Breast epithelium (tissue), 4 donors: Measurements from ENCODE around the gene DHX40. TPM values are rescaled to one million over a fixed set of nuclear protein-coding genes. Genes with fewer than 3 reads are reported as not detected.

Source experiments
- DNase-seq, 2 donors: peaks; one replicate each; pipeline ENCODE4 v3.0.0-alpha.2; 2019; ENCODE audit warnings: low spot score in 2 of 2
- H3K27ac ChIP-seq, 2 donors: fragments of 200-600 bp; sonication (generic) in 1 of 2; one replicate each; pipeline ENCODE4 v1.5.1; 2016 to 2019; ENCODE audit warnings: mild to moderate bottlenecking in 1 of 2
- H3K27me3 ChIP-seq, 2 donors: fragments of 200-600 bp; sonication (generic) in 1 of 2; one replicate each; pipeline versions ENCODE4 v1.5.1 to v1.6.0; 2017 to 2019; ENCODE audit warnings: control low read depth in 1 of 2, mild to moderate bottlenecking in 1 of 2
- H3K36me3 ChIP-seq: fragments of 200-600 bp; one replicate; pipeline ENCODE4 v1.5.1; 2019
- H3K4me1 ChIP-seq, 2 donors: fragments of 200-600 bp; sonication (generic); one replicate each; pipeline ENCODE4 v1.5.1; 2016 to 2019; ENCODE audit warnings: control low read depth in 1 of 2
- H3K4me3 ChIP-seq, 3 donors: fragments of 200-600 bp; sonication (generic); 1 replicate in 2 of 3; 2 replicates in 1 of 3; pipeline ENCODE4 v1.5.1; 2016 to 2019; ENCODE audit warnings: mild to moderate bottlenecking in 3 of 3, moderate library complexity in 2 of 3
- H3K9me3 ChIP-seq, 2 donors: fragments of 200-600 bp; sonication (generic) in 1 of 2; one replicate each; pipeline ENCODE4 v1.5.1; 2016 to 2019; ENCODE audit warnings: control low read depth in 1 of 2
- POLR2A ChIP-seq: fragments of 450-650 bp; IDR thresholded peaks from one replicate; pipeline ENCODE4 v1.6.1; 2016; ENCODE audit warnings: antibody characterized with exemption, mild to moderate bottlenecking, moderate library complexity
- POLR2AphosphoS5 ChIP-seq, 3 donors: sonication (generic); formaldehyde crosslinking; IDR thresholded peaks; one replicate each; pipeline ENCODE4 v1.6.1; 2017; ENCODE audit warnings: antibody characterized with exemption in 3 of 3
- intact Hi-C: fragments of 100-400 bp; cut with DNase I; formaldehyde crosslinking; loops from one replicate; pipeline ENCODE4 v1.15.1; 2023; ENCODE audit warnings: low total_unique reads
- total RNA-seq, 3 donors: library from RNA; depleted of rRNA; stranded (reverse); fragments of >200 nt; gene quantifications; one replicate each; pipeline ENCODE4 v1.1.0, GENCODE V29; 2016
- TF ChIP-seq, protein P1 (sequence below), 3 donors: fragments of 450-650 bp; IDR thresholded peaks; one replicate each; pipeline ENCODE4 v1.5.1; 2016 to 2017; ENCODE audit warnings: antibody characterized with exemption in 3 of 3, mild to moderate bottlenecking in 3 of 3, moderate library complexity in 3 of 3

The DHX40 gene
- total RNA-seq, 3 donors from 2014 or later = 48.5 to 60.9 (median 56.3) TPM

DNA sequence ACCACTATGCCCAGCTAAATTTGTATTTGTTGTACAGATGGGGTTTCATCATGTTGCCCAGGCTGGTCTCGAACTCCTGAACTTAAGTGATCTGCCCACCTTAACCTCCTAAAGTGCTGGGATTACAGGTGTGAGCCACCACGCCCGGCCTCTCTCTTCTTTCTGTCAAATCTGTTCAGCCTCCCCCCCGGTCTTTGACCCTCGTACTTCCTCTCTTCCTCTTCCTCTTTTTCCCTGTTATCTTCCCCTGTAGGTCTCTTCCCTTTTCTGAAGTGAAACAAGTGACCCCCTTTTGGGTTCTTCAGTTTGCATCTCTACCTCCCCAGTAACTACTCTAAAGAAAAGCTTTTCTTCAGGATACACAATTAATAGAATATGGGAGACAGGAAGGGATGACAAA lies 31.7 kb upstream of the DHX40 start:
- H3K27ac ChIP-seq = no peak overlapping the region
- no peaks in the 10 kb centered on the region for H3K27me3 ChIP-seq
- H3K4me3 ChIP-seq = no peak overlapping the region
- TF ChIP-seq POLR2AphosphoS5 (IDR thresholded peaks at IDR 0.05) = no peak
- no peak for TF ChIP-seq POLR2A
- TF ChIP-seq, protein P1, sequence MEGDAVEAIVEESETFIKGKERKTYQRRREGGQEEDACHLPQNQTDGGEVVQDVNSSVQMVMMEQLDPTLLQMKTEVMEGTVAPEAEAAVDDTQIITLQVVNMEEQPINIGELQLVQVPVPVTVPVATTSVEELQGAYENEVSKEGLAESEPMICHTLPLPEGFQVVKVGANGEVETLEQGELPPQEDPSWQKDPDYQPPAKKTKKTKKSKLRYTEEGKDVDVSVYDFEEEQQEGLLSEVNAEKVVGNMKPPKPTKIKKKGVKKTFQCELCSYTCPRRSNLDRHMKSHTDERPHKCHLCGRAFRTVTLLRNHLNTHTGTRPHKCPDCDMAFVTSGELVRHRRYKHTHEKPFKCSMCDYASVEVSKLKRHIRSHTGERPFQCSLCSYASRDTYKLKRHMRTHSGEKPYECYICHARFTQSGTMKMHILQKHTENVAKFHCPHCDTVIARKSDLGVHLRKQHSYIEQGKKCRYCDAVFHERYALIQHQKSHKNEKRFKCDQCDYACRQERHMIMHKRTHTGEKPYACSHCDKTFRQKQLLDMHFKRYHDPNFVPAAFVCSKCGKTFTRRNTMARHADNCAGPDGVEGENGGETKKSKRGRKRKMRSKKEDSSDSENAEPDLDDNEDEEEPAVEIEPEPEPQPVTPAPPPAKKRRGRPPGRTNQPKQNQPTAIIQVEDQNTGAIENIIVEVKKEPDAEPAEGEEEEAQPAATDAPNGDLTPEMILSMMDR (IDR thresholded peaks at IDR 0.05) = no peak
- H3K4me1 ChIP-seq = no peaks in the 10 kb centered on the region
- DNase-seq = no peak
- H3K36me3 ChIP-seq = no peaks in the 10 kb centered on the region
- H3K9me3 ChIP-seq = no peaks in the 10 kb centered on the region
- intact Hi-C loops = no loop called here

DNA sequence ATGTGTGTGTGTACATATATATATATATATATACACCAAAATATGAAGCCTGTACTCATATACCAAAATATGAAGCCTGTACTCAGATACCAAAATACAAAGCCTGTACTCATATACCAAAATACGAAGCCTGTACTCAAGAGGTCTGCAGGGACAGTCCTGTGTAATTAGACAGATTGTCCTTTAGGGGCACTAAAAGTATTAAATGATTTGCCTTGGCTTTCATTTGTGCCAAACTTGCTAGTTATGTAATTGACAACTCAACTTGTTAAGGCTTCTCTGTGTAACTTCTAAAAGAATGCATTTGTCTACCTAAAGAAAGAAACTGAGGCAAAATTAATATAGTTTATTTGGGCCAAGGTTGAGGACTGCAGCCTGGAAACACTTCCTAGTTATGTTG lies 30.8 kb upstream of the DHX40 start:
- Histone ChIP-seq H3K27ac (no peak overlapping the region), H3K4me1 (no peaks in the 10 kb centered on the region), H3K27me3 (no peaks in the 10 kb centered on the region), H3K9me3 (no peaks in the 10 kb centered on the region), H3K4me3 (no peak overlapping the region), H3K36me3 (no peaks in the 10 kb centered on the region)
- intact Hi-C loops = no loop called here
- no peak for TF ChIP-seq POLR2A
- no peak for DNase-seq

DNA sequence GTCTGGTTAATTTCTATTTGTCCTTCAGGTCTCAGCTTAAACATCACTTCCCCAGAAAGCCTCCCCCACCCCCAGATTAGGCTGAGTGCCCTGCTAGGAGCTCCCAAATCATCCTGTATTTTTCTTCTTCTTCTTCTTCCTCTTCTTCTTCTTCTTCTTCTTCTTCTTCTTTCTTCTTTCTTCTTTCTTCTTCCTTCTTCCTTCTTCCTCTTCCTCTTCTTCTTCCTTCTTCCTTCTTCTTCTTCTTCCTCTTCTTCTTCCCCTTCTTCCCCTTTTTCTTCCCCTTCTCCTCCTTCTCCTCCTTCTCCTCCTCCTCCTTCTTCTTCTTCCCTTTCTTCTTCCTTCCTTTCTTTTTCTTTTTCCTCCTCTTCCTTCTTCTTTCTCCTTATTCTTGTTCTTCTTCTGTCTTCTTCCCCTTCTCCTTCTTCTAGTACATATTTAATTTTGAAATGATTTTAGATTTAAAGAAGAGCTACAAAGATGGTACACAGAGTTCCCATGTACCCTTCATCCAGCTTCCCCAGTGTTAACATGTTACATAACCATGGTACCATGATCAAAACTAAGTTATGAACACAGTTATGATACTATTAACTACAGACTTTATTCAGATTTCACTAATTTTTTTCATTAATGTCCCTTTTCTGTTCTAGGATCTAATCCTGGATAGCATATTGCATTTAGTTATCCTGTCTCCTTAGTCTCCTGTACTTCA lies 27.1 kb upstream of the DHX40 start:
- intact Hi-C loops = no loop called here
- Histone ChIP-seq H3K4me3 (no peak overlapping the region), H3K4me1 (no peaks in the 10 kb centered on the region), H3K36me3 (no peaks in the 10 kb centered on the region), H3K9me3 (no peaks in the 10 kb centered on the region), H3K27me3 (no peaks in the 10 kb centered on the region), H3K27ac (no peak overlapping the region)
- TF ChIP-seq POLR2A = no peak
- TF ChIP-seq, protein P1 (IDR thresholded peaks at IDR 0.05) = no peak
- no peak for TF ChIP-seq POLR2AphosphoS5 (IDR thresholded peaks at IDR 0.05)
- no peak for DNase-seq

DNA sequence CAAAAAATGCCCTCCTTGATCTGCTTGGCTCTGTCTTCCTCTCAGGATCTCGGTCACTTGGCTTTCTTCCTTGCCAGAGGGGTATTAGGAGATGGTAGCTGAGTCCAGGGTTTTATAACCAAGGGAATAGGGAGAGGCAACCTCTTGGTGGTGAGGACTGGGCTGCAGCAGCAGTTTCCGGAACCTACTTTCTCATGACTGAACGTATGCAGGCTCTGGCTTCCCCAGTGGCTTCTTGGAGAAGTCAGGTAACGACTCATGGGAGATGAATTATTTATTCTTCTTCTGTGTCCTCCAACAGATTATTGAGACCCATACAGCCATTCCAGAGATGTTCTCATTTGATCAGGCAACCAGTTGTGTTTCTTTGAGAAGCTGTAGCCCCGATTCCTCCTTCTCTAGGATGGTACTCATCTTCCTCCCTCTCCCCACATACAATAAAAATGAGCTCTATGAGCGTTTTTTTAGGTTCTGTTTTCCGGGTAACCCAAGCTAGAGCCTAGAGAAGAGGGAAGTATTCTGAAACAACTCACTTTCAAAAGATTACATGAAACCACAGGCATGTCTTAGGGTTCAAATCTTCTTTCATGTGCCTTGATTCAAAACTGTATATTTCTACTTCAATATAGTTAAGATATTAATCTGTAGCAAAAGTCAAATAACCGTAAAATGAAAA lies 22.3 kb upstream of the DHX40 start:
- Histone ChIP-seq H3K9me3 (no peaks in the 10 kb centered on the region), H3K4me1 (no peaks in the 10 kb centered on the region), H3K4me3 (no peak overlapping the region), H3K27me3 (no peaks in the 10 kb centered on the region), H3K36me3 (no peaks in the 10 kb centered on the region), H3K27ac (no peak overlapping the region)
- DNase-seq = no peak
- no peak for TF ChIP-seq POLR2A
- TF ChIP-seq POLR2AphosphoS5 (IDR thresholded peaks at IDR 0.05) = no peak
- TF ChIP-seq, protein P1 (IDR thresholded peaks at IDR 0.05) = no peak
- intact Hi-C loops = no loop called here

DNA sequence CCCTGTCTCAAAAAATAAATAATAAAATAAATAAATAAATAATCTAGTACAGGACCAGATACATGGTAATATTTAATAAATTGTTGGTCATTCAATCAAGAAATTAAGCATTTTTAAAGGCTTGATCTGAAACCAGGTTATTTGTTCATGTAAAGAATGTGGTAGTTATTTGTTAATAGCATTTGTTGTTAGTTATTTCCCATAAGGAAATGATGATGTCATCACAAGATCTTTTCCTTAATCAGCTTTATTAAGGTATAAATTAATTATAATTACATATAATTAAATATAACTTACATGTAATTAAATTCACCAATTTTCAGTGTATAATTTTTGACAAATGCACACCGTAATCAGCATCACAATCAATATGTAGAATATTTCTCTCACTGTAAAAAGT lies 19.5 kb upstream of the DHX40 start:
- no peaks in the 10 kb centered on the region for H3K36me3 ChIP-seq
- TF ChIP-seq POLR2AphosphoS5 (IDR thresholded peaks at IDR 0.05) = no peak
- no peak for TF ChIP-seq POLR2A
- TF ChIP-seq, protein P1 (IDR thresholded peaks at IDR 0.05) = no peak
- no peak for DNase-seq
- H3K9me3 ChIP-seq = no peaks in the 10 kb centered on the region
- H3K4me3 ChIP-seq = no peak overlapping the region
- no peaks in the 10 kb centered on the region for H3K4me1 ChIP-seq
- H3K27me3 ChIP-seq = no peaks in the 10 kb centered on the region
- intact Hi-C loops = no loop called here
- H3K27ac ChIP-seq = no peak overlapping the region
